ENCODE data around the gene PDHA1.

DNA sequence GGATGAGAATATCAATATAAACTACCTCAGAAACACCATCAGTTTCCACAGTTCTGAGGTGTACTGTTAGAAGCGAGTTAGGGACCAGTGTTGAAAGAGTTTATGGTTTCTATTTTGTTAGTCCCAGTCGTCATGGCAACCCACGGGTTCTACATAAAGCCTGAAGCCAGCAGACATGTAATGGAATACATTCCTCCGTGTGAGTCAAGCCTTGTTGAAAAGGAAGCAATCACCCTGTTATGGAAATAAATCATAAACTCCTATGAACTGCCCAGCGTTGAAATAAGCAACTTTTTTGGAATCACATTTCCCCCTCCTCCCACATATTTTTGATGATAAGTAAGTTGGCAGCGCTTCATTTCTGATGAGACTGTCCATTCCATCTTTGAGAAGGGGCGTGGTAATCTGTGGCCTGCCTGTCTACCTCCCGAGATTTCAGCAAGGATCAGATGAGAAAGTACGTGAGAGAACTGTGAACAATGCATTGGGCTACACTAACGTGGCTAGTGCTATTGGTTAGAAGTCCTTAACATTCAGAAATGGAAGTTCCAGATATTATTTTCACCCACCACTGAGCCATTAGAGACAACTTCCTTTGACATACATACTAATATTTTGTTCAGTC, 40.4 kb upstream of the PDHA1 start:
- TF ChIP-seq, protein P1, sequence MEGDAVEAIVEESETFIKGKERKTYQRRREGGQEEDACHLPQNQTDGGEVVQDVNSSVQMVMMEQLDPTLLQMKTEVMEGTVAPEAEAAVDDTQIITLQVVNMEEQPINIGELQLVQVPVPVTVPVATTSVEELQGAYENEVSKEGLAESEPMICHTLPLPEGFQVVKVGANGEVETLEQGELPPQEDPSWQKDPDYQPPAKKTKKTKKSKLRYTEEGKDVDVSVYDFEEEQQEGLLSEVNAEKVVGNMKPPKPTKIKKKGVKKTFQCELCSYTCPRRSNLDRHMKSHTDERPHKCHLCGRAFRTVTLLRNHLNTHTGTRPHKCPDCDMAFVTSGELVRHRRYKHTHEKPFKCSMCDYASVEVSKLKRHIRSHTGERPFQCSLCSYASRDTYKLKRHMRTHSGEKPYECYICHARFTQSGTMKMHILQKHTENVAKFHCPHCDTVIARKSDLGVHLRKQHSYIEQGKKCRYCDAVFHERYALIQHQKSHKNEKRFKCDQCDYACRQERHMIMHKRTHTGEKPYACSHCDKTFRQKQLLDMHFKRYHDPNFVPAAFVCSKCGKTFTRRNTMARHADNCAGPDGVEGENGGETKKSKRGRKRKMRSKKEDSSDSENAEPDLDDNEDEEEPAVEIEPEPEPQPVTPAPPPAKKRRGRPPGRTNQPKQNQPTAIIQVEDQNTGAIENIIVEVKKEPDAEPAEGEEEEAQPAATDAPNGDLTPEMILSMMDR (IDR thresholded peaks at IDR 0.05), result no peak
- TF ChIP-seq POLR2A (IDR thresholded peaks at IDR 0.05), result no peak

Data from Peyer's patch (tissue), 4 donors.